Progenitor cell of endocrine pancreas (in vitro differentiated cells): Measurements from ENCODE around the gene MEF2B. TPM values are rescaled to one million over a fixed set of nuclear protein-coding genes. Genes with fewer than 3 reads are reported as not detected.
A peak's percentile ranks its signal among the peaks of the same experiment; 100 is the strongest.
"Not testable (repeated sequence)": the region's sequence is repeated elsewhere in the genome, so short reads cannot be mapped to it uniquely, and the experiment has no call there.

Experiments
- DNase-seq: peaks from one replicate; pipeline ENCODE4 v3.0.0; 2021; ENCODE audit warnings: low spot score; ENCODE audit not compliant: unreplicated experiment
- H3K27ac Mint-ChIP-seq: 2 replicates; pipeline ENCODE4 v1.8.0; 2021; ENCODE audit warnings: mild to moderate bottlenecking, moderate library complexity, mixed read lengths
- H3K27me3 Mint-ChIP-seq: 2 replicates; pipeline ENCODE4 v1.8.0; 2021; ENCODE audit warnings: mixed read lengths
- H3K36me3 Mint-ChIP-seq: 2 replicates; pipeline ENCODE4 v1.8.0; 2022; ENCODE audit warnings: mixed read lengths; ENCODE audit not compliant: insufficient read depth
- H3K4me1 Mint-ChIP-seq: 2 replicates; pipeline ENCODE4 v1.8.0; 2021; ENCODE audit warnings: low read depth, mixed read lengths
- H3K4me3 Mint-ChIP-seq: 2 replicates; pipeline ENCODE4 v1.8.0; 2021; ENCODE audit warnings: low read depth, mild to moderate bottlenecking, moderate library complexity, mixed read lengths
- H3K9me3 Mint-ChIP-seq: 2 replicates; pipeline ENCODE4 v1.8.0; 2021; ENCODE audit warnings: low read depth, mixed read lengths
- total RNA-seq: library from RNA; stranded (reverse); gene quantifications from 2 replicates; pipeline ENCODE4 v1.2.1, GENCODE V29; 2021
- TF ChIP-seq, protein P1 (sequence below): fragments of 200-600 bp; sonication (generic); IDR thresholded peaks from one replicate; pipeline ENCODE4 v1.5.0; 2021; ENCODE audit warnings: antibody characterized with exemption, mild to moderate bottlenecking; ENCODE audit not compliant: unreplicated experiment

Gene MEF2B
- total RNA-seq, 1 donor from 2014 or later: 4.2 TPM

DNA sequence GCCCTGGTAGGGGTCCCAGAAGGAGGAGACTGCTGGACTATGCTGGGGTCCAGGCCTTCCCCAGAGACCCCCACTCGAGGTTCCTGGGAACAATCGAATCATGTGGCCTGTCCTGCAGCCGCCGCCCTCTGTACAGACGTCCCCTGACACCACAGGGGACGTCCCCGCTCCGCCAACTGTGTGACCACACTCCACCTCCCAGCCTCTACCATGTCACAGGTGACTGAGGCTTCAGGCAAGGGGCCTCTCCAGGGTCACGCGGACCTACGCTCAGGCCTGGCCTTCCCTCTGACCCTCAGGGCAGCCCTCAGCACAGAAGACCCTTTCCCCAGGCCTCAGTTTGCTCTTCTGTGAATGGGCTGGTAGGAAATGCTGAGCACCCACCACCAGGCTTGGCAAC lies 18.6 kb downstream of the MEF2B start:
- Mint-ChIP-seq H3K27ac (no peak overlapping the region), H3K9me3 (peaks cover 4% of the 10 kb centered on the region), H3K4me3 (no peak overlapping the region), H3K36me3 (peaks cover 5% of the 10 kb centered on the region), H3K27me3 (no peaks in the 10 kb centered on the region), H3K4me1 (no peaks in the 10 kb centered on the region)
- no peak for DNase-seq
- TF ChIP-seq, protein P1, sequence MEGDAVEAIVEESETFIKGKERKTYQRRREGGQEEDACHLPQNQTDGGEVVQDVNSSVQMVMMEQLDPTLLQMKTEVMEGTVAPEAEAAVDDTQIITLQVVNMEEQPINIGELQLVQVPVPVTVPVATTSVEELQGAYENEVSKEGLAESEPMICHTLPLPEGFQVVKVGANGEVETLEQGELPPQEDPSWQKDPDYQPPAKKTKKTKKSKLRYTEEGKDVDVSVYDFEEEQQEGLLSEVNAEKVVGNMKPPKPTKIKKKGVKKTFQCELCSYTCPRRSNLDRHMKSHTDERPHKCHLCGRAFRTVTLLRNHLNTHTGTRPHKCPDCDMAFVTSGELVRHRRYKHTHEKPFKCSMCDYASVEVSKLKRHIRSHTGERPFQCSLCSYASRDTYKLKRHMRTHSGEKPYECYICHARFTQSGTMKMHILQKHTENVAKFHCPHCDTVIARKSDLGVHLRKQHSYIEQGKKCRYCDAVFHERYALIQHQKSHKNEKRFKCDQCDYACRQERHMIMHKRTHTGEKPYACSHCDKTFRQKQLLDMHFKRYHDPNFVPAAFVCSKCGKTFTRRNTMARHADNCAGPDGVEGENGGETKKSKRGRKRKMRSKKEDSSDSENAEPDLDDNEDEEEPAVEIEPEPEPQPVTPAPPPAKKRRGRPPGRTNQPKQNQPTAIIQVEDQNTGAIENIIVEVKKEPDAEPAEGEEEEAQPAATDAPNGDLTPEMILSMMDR: no peak

DNA sequence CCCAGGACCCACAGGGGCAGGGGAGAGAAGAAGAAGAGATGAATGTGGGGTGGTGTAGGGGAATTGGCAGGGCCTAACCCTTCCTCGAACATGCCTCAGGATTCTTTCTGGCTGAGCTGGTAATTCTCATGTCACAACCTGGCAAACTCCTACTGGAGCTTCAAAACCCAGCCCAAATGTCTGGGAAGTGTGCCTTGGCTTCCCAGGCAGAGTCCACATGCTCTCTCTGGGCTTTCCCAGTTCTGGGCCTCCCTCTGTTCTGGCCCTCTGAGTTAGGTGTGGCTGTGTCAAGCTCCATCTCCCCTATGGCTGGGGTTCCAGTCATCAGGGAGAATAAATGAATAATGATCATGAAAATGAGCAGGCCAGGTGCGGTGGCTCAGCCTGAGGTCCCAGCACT lies 20.6 kb downstream of the MEF2B start:
- H3K4me3 Mint-ChIP-seq: no peak overlapping the region
- no peak overlapping the region for H3K27ac Mint-ChIP-seq
- no peaks in the 10 kb centered on the region for H3K27me3 Mint-ChIP-seq
- TF ChIP-seq, protein P1: no peak
- no peak for DNase-seq
- no peaks in the 10 kb centered on the region for H3K36me3 Mint-ChIP-seq
- no peaks in the 10 kb centered on the region for H3K4me1 Mint-ChIP-seq
- H3K9me3 Mint-ChIP-seq: no peaks in the 10 kb centered on the region

DNA sequence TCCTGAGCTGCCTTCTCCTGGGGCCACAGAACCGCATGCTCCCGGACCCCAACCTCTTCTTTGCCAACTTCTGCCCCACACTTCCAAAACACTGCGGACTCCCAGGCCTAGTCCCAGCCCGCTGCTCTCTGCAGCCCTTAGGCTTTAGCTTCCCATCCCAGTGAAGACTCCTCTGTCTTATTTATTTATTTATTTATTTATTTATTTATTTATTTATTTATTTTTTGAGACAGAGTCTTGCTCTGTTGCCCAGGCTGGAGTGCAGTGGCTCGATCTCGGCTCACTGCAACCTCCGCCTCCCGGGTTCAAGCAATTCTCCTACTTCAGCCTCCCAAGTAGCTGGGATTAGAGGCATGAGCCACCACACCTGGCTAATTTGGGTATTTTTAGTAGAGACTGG lies 21.6 kb downstream of the MEF2B start:
- H3K36me3 Mint-ChIP-seq, H3K4me1 Mint-ChIP-seq, H3K4me3 Mint-ChIP-seq, H3K27ac Mint-ChIP-seq, H3K9me3 Mint-ChIP-seq, H3K27me3 Mint-ChIP-seq, DNase-seq: not testable (repeated sequence)

DNA sequence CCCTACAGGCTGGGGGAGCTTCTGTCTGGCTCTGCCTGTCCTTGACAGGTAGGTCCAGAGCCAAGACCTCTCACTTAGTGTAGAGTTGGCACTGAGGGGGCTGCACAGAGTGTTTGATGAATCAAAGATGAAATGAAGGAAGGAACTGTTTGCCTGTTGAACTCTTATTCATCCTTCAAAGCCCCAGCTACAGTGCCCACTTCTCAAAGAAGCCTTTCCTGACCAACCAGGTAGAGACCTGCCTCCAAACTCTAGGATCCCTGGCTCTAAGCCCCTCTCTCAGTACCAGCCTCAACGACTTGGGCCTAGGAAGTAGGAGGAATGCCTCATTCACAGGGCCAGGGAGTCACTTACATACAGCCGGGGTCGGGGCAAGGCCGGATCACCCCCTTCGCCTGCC lies 22.7 kb downstream of the MEF2B start:
- Mint-ChIP-seq H3K9me3 (no peaks in the 10 kb centered on the region), H3K4me1 (no peaks in the 10 kb centered on the region), H3K27ac (no peak overlapping the region), H3K36me3 (no peaks in the 10 kb centered on the region), H3K4me3 (no peak overlapping the region), H3K27me3 (peaks cover 5% of the 10 kb centered on the region)
- no peak for DNase-seq
- TF ChIP-seq, protein P1: no peak

DNA sequence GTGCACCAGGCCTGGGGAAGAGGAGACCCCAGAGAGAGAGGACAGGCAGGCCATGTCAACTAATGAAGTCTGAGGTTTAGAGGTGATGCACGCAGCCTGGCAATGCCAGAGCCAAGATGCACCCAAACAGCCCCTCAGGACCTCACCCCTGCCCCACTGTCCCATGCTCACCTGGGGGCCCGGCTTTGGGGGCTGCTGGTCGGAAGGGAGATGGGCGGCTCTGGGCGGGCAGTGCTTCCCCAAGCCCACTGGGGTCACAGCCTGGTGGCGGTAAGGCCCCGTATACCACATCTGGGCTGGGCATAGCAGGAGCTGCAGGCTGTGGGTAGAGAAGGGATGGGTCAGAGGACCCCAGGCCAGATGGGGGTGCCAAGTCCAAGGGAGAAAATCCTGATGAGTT lies 23.2 kb downstream of the MEF2B start:
- DNase-seq: no peak
- Mint-ChIP-seq H3K4me3 (no peak overlapping the region), H3K27me3 (peaks cover 9% of the 10 kb centered on the region), H3K9me3 (no peaks in the 10 kb centered on the region), H3K36me3 (no peaks in the 10 kb centered on the region), H3K4me1 (no peaks in the 10 kb centered on the region), H3K27ac (no peak overlapping the region)
- TF ChIP-seq, protein P1: no peak

DNA sequence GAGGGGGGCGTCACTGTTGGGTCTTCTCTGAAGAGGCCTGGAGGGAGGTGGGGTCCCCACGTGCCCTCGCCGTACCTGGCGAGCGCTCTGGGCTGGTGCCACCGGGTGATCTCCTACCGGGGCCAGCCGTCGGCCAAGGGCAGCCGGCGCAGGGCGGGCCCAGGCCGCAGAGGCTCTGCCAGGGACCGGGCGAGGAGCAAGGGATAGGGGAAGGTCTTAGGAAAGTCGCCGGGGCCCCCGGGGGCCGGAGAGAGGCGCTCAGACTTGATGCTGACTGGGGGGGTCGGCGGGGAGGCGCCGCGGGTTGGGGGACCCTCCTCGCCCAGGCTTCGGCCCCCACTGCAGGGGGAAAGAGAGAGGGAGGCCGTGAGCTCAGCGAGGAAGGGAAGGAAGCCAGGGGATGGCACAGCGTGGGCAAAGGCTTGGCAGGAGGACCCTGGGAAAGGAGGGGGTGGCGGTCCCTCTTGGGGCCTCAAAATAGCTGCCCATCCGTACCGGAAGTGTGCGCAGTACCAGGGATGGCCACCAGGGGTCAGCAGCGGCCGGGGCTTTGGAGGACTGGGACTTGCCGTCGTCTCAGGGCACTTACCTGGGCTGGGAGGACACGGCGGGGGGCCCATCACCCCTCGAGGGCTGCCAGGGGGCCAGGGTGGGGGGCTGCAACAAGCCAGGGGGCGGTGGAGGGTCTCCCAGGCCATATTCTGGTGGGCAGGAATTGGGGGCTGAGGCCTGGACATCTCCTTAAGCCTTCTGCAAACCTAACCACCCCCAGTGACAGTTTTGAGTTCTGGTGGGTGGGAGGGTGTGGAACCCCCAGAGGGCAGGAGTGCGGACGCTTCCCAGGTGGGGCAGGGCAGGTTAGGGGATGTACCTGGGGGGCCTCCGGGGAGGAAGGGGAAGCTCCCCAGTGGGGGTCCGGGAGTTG lies 24.1 kb downstream of the MEF2B start:
- no peaks in the 10 kb centered on the region for H3K36me3 Mint-ChIP-seq
- DNase-seq: peak; percentile 85
- peaks cover 10% of the 10 kb centered on the region for H3K27me3 Mint-ChIP-seq
- TF ChIP-seq, protein P1: peak; percentile 87
- no peak overlapping the region for H3K4me3 Mint-ChIP-seq
- no peaks in the 10 kb centered on the region for H3K4me1 Mint-ChIP-seq
- H3K9me3 Mint-ChIP-seq: no peaks in the 10 kb centered on the region
- H3K27ac Mint-ChIP-seq: no peak overlapping the region
